Effector memory CD8-positive, alpha-beta T cell (primary cell): Measurements from ENCODE around the gene HSP90AB1.
A peak's percentile ranks its signal among the peaks of the same experiment; 100 is the strongest.

Experiments
- ATAC-seq: fragments of 150-1000 bp; cut with Tn5 transposase; replicated peaks from 2 replicates; pipeline ENCODE4 v1.10.0; 2021; ENCODE audit warnings: mild to moderate bottlenecking, moderate library complexity
- DNase-seq, 3 experiments: peaks; one replicate each; pipeline ENCODE4 v3.0.0; 2021
- H3K27ac Mint-ChIP-seq, 2 donors: one replicate each; pipeline ENCODE4 v1.8.0; 2022; ENCODE audit warnings: mild to moderate bottlenecking in 2 of 2, mixed read lengths in 2 of 2, moderate library complexity in 2 of 2
- H3K27me3 Mint-ChIP-seq, 2 donors: one replicate each; pipeline ENCODE4 v1.8.0; 2022; ENCODE audit warnings: mixed read lengths in 2 of 2
- H3K36me3 Mint-ChIP-seq: one replicate; pipeline ENCODE4 v1.8.0; 2022; ENCODE audit warnings: mild to moderate bottlenecking, moderate library complexity, mixed read lengths; ENCODE audit not compliant: insufficient read depth
- H3K4me1 Mint-ChIP-seq, 2 donors: one replicate each; pipeline ENCODE4 v1.8.0; 2022; ENCODE audit warnings: low read depth in 2 of 2, mixed read lengths in 2 of 2
- H3K4me3 Mint-ChIP-seq, 2 donors: one replicate each; pipeline ENCODE4 v1.8.0; 2022; ENCODE audit warnings: mild to moderate bottlenecking in 2 of 2, mixed read lengths in 2 of 2, moderate library complexity in 2 of 2
- H3K9me3 Mint-ChIP-seq, 2 donors: one replicate each; pipeline ENCODE4 v1.8.0; 2022; ENCODE audit warnings: mixed read lengths in 2 of 2

The HSP90AB1 gene

DNA sequence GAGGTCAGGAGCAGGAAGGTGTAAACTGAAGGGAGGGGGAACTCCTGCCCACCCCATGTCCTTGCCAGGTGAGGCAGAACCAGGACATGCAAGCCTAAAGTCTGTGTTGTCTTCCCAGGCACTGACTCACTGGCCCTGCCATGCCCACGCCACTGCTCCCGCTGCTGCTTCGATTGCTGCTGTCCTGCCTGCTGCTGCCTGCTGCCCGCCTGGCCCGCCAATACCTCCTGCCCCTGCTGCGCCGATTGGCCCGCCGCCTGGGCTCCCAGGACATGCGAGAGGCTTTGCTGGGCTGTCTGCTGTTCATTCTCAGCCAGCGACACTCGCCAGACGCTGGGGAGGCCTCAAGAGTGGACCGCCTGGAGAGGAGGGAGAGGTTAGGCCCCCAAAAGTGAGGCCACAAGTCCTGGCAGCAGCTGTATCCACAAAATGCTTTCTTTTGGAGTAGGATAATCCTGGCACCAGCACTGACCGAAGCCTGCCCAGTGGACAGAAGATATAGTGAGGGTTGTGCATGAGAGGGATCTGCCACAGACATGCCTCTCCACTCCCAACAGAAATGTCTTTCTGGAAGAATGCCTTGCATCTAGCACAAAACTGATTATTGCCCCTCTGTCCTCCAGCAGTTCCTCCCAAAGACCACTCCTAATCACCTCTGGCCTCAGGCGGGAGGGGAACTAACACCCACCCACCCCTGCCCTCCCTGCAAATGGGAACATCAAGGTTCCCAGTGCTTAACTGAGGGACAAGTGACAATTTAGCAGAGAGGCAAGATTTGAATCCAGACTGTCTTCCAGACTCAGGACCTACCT is 29.4 kb upstream of the HSP90AB1 start:
- H3K4me3 Mint-ChIP-seq, result no peak overlapping the region
- no peak for ATAC-seq

DNA sequence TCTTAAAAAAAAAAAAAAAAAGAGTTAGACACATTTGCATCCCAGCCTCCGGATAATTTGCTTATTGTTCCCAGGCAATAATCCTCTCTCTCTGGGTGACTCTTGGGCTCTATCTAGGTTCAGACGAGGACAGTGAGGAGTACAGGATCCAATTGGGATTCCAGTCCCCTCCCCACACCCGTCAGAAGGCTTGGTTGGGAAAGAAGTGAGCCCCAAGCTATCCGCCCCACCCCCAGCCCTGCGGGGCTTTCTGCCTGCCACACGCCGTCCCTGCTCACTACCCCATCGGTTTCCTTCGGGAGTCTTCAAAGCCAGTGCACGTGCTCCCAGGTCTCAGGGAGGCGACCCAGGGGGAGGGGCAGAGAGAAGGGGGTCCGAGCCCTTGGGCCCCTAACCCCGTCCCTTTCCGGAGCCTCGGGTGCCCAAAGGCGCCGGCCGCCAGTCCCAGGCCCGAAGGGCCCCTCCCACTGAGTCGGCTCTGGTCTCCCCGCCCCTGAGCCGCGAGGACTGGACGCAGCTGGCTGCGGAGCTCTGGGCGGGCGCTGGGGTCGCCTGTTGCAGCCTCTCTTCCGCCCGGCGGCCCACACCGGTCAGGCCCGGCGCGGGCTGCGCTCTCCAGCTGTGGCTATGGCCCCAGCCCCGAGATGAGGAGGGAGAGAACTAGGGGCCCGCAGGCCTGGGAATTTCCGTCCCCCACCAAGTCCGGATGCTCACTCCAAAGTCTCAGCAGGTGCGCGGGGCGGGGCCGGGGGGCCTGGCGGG is 27.7 kb upstream of the HSP90AB1 start:
- H3K4me3 Mint-ChIP-seq, result peak overlapping the region; percentile 38 to 65

More for the DNA sequence above, 29.4 kb upstream of the HSP90AB1 start:
- DNase-seq, result no peak
- H3K27ac Mint-ChIP-seq, result no peak overlapping the region
- no peaks in the 10 kb centered on the region for H3K9me3 Mint-ChIP-seq
- peaks cover under 1 to 10% of the 10 kb centered on the region in 2 donors for H3K4me1 Mint-ChIP-seq
- no peaks in the 10 kb centered on the region for H3K36me3 Mint-ChIP-seq
- peaks cover 18 to 36% of the 10 kb centered on the region in 2 donors for H3K27me3 Mint-ChIP-seq

DNA sequence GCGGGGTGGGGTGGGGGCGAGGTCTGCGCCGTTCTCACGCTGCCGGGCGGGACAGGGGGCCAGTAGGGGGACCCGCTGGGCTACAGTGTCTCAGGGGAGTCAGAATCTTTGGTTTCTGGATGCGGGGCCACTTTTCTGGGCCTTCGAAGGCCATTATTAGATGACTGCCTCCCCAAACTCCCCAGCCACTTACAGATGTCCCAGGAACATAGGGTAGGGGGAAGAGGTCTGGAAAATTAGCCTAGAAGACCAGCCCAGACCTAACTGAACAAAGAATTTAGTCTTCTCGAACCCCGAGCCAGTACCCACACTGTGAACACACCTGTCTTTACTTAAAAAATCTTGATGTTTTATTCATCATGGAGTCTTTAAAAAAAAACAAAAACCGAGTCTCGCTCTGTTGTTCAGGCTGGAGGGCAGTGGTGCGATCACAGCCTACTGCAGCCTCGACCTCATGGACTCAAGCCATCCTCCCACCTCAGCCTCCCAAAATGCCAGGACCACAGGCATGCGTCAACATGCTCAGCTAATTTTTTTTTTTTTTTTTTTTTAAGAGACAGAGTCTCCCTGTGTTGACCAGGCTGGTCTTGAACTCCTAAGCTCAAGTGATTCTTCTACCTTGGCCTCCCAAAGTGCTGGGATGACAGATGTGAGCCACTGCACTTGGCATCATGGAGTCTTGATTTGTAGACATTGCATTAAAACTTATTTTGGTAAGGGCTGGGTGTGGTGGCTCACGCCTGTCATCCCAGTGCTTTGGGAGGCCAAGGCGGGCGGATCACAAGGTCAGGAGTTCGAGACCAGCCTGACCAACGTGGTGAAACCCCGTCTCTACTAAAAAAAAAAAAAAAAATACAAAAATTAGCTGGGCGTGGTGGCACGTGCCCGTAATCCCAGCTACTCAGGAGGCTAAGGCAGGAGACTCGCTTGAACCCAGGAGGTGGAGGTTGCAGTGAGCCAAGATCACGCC is 26.8 kb upstream of the HSP90AB1 start:
- Mint-ChIP-seq H3K4me3 (peak overlapping the region; percentile 38 to 65), H3K27me3 (peaks cover 12 to 36% of the 10 kb centered on the region in 2 donors), H3K36me3 (no peaks in the 10 kb centered on the region), H3K27ac (no peak overlapping the region), H3K4me1 (peaks cover 15 to 25% of the 10 kb centered on the region in 2 donors), H3K9me3 (no peaks in the 10 kb centered on the region)
- no peak for DNase-seq
- no peak for ATAC-seq

More for the DNA sequence above, 27.7 kb upstream of the HSP90AB1 start:
- peaks cover 14 to 36% of the 10 kb centered on the region in 2 donors for H3K27me3 Mint-ChIP-seq
- ATAC-seq (no peak), DNase-seq (no peak)
- no peaks in the 10 kb centered on the region for H3K36me3 Mint-ChIP-seq
- no peaks in the 10 kb centered on the region for H3K9me3 Mint-ChIP-seq
- no peak overlapping the region for H3K27ac Mint-ChIP-seq
- peaks cover 11 to 20% of the 10 kb centered on the region in 2 donors for H3K4me1 Mint-ChIP-seq

DNA sequence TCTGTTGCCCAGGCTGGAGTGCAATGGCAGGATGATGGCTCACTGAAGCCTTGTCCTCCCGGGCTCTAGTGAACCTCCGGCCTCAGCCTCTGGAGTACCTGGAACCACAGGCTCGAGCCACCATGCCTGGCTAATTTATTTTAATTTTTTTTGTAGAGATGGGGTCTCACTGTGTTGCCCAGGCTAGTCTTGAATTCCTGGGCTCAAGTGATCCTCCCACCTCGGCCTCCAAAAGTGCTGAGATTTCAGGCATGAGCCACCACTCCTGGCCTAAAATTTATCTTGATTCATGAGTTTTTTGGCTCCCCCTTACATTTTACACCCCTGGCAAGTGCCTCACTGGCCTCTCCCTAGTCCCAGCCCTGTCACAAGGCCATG is 26.0 kb upstream of the HSP90AB1 start:
- no peak overlapping the region for H3K27ac Mint-ChIP-seq
- DNase-seq, result no peak
- H3K36me3 Mint-ChIP-seq, result no peaks in the 10 kb centered on the region
- no peaks in the 10 kb centered on the region for H3K9me3 Mint-ChIP-seq
- H3K4me3 Mint-ChIP-seq, result peak overlapping the region in 1 of 2 donors; percentile 10
- no peak for ATAC-seq
- peaks cover 15 to 25% of the 10 kb centered on the region in 2 donors for H3K4me1 Mint-ChIP-seq
- peaks cover 12 to 35% of the 10 kb centered on the region in 2 donors for H3K27me3 Mint-ChIP-seq

DNA sequence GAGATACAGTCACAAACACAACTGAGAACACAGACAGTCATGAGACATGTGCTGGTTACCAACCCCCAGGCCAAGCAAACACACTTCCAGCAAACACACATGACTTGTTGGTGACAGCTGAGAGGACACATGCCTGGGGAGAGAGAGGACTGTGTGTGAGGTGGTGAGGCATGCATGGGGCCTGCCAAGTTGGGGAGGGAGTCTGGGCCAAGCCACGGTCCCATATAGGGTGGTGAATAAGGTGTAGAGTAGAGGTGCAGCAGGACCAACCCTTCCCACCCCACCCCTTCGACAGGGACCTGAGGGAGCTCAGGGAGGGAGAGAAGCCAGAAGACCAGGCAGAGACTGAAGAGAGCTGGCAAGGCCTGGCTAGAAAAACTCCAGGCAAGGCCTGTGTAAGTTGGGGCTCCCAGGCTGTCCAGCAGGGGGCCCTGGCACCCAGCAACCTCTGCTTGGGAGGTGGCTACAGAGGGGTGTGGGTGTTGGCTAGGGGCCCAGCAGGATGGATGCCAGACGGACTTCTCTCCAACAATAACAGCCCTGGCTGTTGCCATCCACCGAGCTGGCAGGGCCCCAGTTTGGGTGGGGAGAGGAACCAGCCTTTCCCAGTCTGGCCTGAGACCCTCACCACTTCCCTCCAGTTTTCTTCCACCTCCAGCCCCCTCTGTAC is 25.5 kb upstream of the HSP90AB1 start:
- peak overlapping the region in 1 of 2 donors; percentile 41 for H3K27ac Mint-ChIP-seq
- peak; percentile 66 for ATAC-seq
- H3K4me1 Mint-ChIP-seq, result peaks cover 15 to 25% of the 10 kb centered on the region in 2 donors

DNA sequence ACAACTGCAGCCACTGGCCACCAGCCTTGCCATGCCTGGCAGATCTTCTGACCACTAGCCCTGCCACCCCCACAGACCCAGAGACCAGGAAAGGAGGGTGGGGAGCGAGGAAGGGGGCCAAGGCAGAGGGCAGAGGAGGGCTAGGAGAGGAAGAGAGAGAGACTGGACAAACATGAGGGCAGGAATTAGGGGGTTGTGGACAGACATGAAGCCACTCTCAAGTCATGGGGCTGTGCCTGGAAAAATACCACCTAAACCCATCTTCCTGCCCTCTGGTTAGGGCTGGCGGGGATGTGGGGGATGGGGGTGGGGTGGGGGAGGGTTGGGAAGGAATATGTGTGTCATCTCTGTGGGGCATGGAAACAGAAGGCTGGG is 25.0 kb upstream of the HSP90AB1 start:
- no peak for ATAC-seq
- no peak for DNase-seq
- H3K9me3 Mint-ChIP-seq, result no peaks in the 10 kb centered on the region
- H3K27me3 Mint-ChIP-seq, result peaks cover 7 to 24% of the 10 kb centered on the region in 2 donors
- no peaks in the 10 kb centered on the region for H3K36me3 Mint-ChIP-seq
- peak overlapping the region in 1 of 2 donors; percentile 89 for H3K4me3 Mint-ChIP-seq
- peak overlapping the region in 1 of 2 donors; percentile 41 for H3K27ac Mint-ChIP-seq
- peaks cover 15 to 25% of the 10 kb centered on the region in 2 donors for H3K4me1 Mint-ChIP-seq

More for the DNA sequence above, 25.5 kb upstream of the HSP90AB1 start:
- Mint-ChIP-seq H3K36me3 (no peaks in the 10 kb centered on the region), H3K4me3 (peak overlapping the region in 1 of 2 donors; percentile 33), H3K27me3 (peaks cover 12 to 29% of the 10 kb centered on the region in 2 donors), H3K9me3 (no peaks in the 10 kb centered on the region)
- DNase-seq, result peak; percentile 68 to 71 (median 71)

DNA sequence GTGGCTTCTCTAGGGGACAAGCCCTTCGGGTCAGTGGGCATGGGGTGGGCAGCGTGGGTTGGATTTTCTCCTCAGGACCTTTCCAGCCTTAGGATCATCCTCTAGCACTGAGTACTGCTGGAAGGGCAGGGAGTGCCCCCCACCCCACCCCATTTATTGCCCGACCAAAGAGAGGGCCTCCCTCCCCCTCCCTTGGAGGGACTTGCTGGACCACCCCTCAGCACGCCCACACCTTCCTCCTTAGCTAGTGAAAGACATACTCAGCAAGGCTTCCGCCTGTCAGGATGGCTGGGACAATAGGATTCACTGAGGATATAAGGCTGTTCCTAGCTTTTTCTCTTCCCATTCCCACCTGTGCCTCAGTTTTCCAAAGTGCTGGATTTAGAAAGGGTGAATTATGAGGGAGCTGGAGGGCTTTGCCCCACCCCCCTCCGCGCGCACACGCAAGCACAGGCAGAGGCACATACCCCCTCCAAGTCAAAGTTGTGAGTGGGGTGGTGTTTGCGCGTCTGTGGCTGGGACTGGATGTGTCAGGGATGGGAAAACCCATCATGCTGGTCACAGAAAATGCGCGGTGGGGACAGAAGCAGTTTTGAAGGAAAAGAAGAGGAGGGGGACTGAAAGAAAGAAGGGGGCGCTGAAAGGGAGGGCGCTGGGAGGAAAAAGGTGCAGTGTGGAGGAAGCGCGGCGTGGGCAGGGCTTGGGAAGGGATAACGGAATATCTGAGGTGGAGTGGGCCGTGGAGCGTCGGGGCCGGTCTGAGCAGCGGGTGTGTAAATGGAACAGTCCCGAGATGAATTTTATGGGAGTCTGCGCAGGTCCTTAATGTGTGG is 24.2 kb upstream of the HSP90AB1 start:
- Mint-ChIP-seq H3K9me3 (no peaks in the 10 kb centered on the region), H3K4me1 (peaks cover 15 to 25% of the 10 kb centered on the region in 2 donors), H3K4me3 (peak overlapping the region; percentile 89 to 92), H3K36me3 (no peaks in the 10 kb centered on the region), H3K27me3 (peaks cover 7 to 19% of the 10 kb centered on the region in 2 donors), H3K27ac (peak overlapping the region in 1 of 2 donors; percentile 80)
- ATAC-seq (peak; percentile 3), DNase-seq (no peak)

DNA sequence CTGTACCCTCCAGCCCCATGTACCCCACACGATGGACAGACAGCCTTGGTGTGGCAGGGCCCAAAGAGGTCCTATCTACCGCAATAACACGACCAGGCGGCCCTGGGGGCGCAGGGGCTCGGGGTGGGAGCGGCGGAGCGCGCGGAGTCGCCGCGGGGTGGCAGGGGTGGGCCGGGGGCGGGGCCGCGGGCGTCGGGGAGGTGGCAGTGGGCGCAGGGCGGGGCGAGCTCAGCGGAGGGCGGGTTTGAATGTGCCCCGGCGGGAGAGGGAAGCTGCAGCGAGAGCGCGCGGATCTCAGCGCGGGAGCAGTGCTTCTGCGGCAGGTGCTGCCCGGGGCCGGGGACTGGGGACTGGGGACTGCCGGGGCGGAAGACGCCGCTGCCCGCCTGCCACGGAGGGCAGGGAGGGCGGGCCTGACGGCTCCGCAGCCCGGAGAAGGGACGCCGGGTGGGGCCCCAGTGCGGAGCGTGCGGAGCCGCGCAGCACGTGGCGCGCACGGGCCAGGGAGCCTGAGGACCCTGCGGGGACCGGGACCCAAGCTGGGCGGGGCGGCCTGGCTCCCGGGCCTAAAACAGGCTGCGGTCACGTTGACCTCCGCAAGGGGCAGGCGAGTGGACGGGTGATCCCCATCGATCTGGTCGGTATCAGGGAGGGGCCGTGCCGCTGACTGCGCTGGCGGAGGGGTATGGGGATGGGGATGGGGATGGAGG is 23.4 kb upstream of the HSP90AB1 start, which contains the start of gene SLC29A1:
SLC29A1 (plus strand) TSS at position 277 of the 710 bp plus-strand sequence. CDS start 3,719 bp downstream, outside the sequence.
- DNase-seq (peak; percentile 73 to 77 (median 73)), ATAC-seq (peak; percentile 79)
- Mint-ChIP-seq H3K36me3 (no peaks in the 10 kb centered on the region), H3K9me3 (no peaks in the 10 kb centered on the region), H3K4me1 (peaks cover 15 to 22% of the 10 kb centered on the region in 2 donors), H3K27me3 (peaks cover 2 to 15% of the 10 kb centered on the region in 2 donors), H3K4me3 (peak within 1 kb of the TSS; percentile 89 to 92), H3K27ac (peak within 1 kb of the TSS in 1 of 2 donors; percentile 80)

DNA sequence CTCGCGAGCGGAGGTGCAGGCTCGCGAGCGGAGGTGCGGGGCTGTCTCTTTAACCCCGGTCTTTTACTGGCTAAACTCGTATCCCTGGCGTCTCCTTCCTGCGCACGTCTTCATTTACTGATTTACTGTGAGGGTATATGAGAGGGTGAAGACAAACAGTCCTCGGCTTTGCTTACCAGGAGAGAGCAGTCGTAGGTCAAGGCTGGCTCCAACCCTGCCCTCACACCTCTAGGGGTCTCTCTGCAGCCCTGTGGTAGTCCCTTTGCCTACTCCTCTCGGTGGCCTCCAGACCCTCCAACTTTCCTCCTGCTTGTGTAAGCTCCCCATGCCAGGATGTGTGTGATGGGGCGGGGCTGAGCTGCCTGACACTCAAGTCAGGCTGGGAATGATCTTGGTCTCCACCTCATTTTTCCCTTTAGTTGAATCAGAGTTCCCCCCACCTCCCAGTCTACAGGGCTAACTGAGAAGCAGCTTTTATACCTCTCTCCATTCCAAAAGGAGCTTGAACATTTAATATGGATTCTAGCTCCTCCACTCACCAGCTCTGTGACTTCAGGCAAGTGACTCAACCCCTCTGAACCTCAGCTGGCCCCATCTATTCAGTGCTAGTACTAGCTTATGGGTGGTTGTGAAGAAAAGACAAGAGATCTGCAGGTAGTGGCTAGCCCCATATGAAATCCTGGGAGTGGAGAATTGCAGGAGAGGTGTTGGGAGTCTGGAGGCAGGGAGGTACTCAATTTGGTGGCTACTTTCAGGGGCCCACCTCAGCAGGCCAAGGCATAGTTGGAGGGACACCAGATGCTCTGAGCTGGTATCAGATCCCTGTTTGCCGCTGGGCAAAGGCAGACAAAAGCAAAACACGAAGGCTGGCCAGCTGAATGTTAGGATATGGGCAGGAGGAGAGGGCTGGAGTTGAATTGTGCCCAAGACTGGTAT is 22.6 kb upstream of the HSP90AB1 start:
- Mint-ChIP-seq H3K4me3 (peak overlapping the region; percentile 89 to 92), H3K4me1 (peaks cover 15 to 20% of the 10 kb centered on the region in 2 donors), H3K27me3 (peaks cover 0 to 7% of the 10 kb centered on the region in 2 donors), H3K27ac (peak overlapping the region in 1 of 2 donors; percentile 77), H3K9me3 (no peaks in the 10 kb centered on the region), H3K36me3 (no peaks in the 10 kb centered on the region)
- DNase-seq, result no peak
- peak; percentile 4 for ATAC-seq

DNA sequence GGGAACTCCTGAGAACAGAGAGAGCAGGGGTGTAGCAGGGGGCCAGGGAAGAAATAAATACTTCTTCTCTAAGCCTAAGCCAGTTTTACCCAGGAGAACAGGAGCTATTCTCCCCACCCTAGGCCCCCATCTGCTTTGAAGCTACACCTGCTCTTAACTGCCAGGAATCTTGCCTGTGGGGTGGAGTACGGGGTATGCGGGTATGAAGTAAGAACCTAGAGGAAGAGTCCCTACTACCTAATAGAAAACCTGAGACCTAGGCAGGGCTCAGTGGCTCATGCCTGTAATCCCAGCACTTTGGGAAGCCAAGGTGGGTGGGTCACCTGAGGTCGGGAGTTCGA is 22.0 kb upstream of the HSP90AB1 start:
- H3K36me3 Mint-ChIP-seq, result no peaks in the 10 kb centered on the region
- no peak overlapping the region for H3K4me3 Mint-ChIP-seq
- H3K27me3 Mint-ChIP-seq, result peaks cover 0 to under 1% of the 10 kb centered on the region in 2 donors
- peak overlapping the region in 1 of 2 donors; percentile 77 for H3K27ac Mint-ChIP-seq
- H3K9me3 Mint-ChIP-seq, result no peaks in the 10 kb centered on the region
- peaks cover 15 to 20% of the 10 kb centered on the region in 2 donors for H3K4me1 Mint-ChIP-seq
- no peak for ATAC-seq
- DNase-seq, result no peak
